Measurements from ENCODE around the gene BCHE. TPM values are rescaled to one million over a fixed set of nuclear protein-coding genes. Genes with fewer than 3 reads are reported as not detected.

BCHE gene
- total RNA-seq, 2 donors from 2014 or later = not detected

GRCh38 chr3:165805946-165806561 is 31.2 kb downstream of the BCHE start:
- no peak overlapping the region for H3K4me3 Mint-ChIP-seq
- H3K9me3 ChIP-seq (ENCODE audit: control insufficient read depth, low read length, poor library complexity, severe bottlenecking) = no peaks in the 10 kb centered on the region
- DNase-seq = no peak
- H3K36me3 Mint-ChIP-seq (ENCODE audit: low read depth) = no peaks in the 10 kb centered on the region
- H3K4me1 Mint-ChIP-seq = no peaks in the 10 kb centered on the region
- no peak overlapping the region for H3K27ac Mint-ChIP-seq
- no peaks in the 10 kb centered on the region for H3K27me3 Mint-ChIP-seq
- ATAC-seq = no peak

GRCh38 chr3:165803471-165803870 is 33.8 kb downstream of the BCHE start:
- H3K36me3 Mint-ChIP-seq (ENCODE audit: low read depth) = no peaks in the 10 kb centered on the region
- H3K4me1 Mint-ChIP-seq = no peaks in the 10 kb centered on the region
- H3K9me3 ChIP-seq (ENCODE audit: control insufficient read depth, low read length, poor library complexity, severe bottlenecking) = no peaks in the 10 kb centered on the region
- no peak overlapping the region for H3K4me3 Mint-ChIP-seq
- no peaks in the 10 kb centered on the region for H3K27me3 Mint-ChIP-seq
- DNase-seq (no peak), ATAC-seq (no peak)
- no peak overlapping the region for H3K27ac Mint-ChIP-seq

GRCh38 chr3:165800970-165801369 is 36.3 kb downstream of the BCHE start:
- H3K27ac Mint-ChIP-seq = no peak overlapping the region
- no peaks in the 10 kb centered on the region for H3K27me3 Mint-ChIP-seq
- H3K9me3 ChIP-seq (ENCODE audit: control insufficient read depth, low read length, poor library complexity, severe bottlenecking) = no peaks in the 10 kb centered on the region
- H3K4me3 Mint-ChIP-seq = no peak overlapping the region
- DNase-seq = no peak
- no peaks in the 10 kb centered on the region for H3K4me1 Mint-ChIP-seq
- ATAC-seq = no peak
- H3K36me3 Mint-ChIP-seq (ENCODE audit: low read depth) = no peaks in the 10 kb centered on the region

- H3K4me1 Mint-ChIP-seq = no peaks in the 10 kb centered on the region
- DNase-seq = no peak
- no peaks in the 10 kb centered on the region for H3K36me3 Mint-ChIP-seq (ENCODE audit: low read depth)
These were observed 38.2 kb downstream of the BCHE start for GRCh38 chr3:165799026-165799425.

GRCh38 chr3:165797551-165797950 is 39.7 kb downstream of the BCHE start:
- Mint-ChIP-seq H3K27ac (no peak overlapping the region), H3K4me3 (no peak overlapping the region), H3K4me1 (no peaks in the 10 kb centered on the region), H3K36me3 (ENCODE audit: low read depth) (no peaks in the 10 kb centered on the region), H3K27me3 (no peaks in the 10 kb centered on the region)
- H3K9me3 ChIP-seq (ENCODE audit: control insufficient read depth, low read length, poor library complexity, severe bottlenecking) = no peaks in the 10 kb centered on the region
- ATAC-seq (no peak), DNase-seq (no peak)

More at GRCh38 chr3:165799026-165799425, 38.2 kb downstream of the BCHE start:
- no peak overlapping the region for H3K4me3 Mint-ChIP-seq
- no peak overlapping the region for H3K27ac Mint-ChIP-seq
- H3K27me3 Mint-ChIP-seq = no peaks in the 10 kb centered on the region
- H3K9me3 ChIP-seq (ENCODE audit: control insufficient read depth, low read length, poor library complexity, severe bottlenecking) = no peaks in the 10 kb centered on the region
- ATAC-seq = no peak

- no peak for ATAC-seq
- no peaks in the 10 kb centered on the region for H3K4me1 Mint-ChIP-seq
- H3K4me3 Mint-ChIP-seq = no peak overlapping the region
These were observed 40.5 kb downstream of the BCHE start for GRCh38 chr3:165796701-165797100.

GRCh38 chr3:165788531-165788930 is 48.7 kb downstream of the BCHE start:
- no peaks in the 10 kb centered on the region for H3K4me1 Mint-ChIP-seq
- no peak for ATAC-seq
- no peak for DNase-seq
- H3K36me3 Mint-ChIP-seq (ENCODE audit: low read depth) = no peaks in the 10 kb centered on the region
- H3K27ac Mint-ChIP-seq = no peak overlapping the region
- H3K9me3 ChIP-seq (ENCODE audit: control insufficient read depth, low read length, poor library complexity, severe bottlenecking) = no peaks in the 10 kb centered on the region
- no peak overlapping the region for H3K4me3 Mint-ChIP-seq
- H3K27me3 Mint-ChIP-seq = no peaks in the 10 kb centered on the region

More at GRCh38 chr3:165796701-165797100, 40.5 kb downstream of the BCHE start:
- H3K9me3 ChIP-seq (ENCODE audit: control insufficient read depth, low read length, poor library complexity, severe bottlenecking) = no peaks in the 10 kb centered on the region
- Mint-ChIP-seq H3K27ac (no peak overlapping the region), H3K27me3 (no peaks in the 10 kb centered on the region), H3K36me3 (ENCODE audit: low read depth) (no peaks in the 10 kb centered on the region)
- DNase-seq = no peak

GRCh38 chr3:165786013-165786412 is 51.2 kb downstream of the BCHE start:
- Mint-ChIP-seq H3K27me3 (no peaks in the 10 kb centered on the region), H3K27ac (no peak overlapping the region), H3K4me1 (no peaks in the 10 kb centered on the region), H3K4me3 (no peak overlapping the region), H3K36me3 (ENCODE audit: low read depth) (no peaks in the 10 kb centered on the region)
- ATAC-seq (no peak), DNase-seq (no peak)
- H3K9me3 ChIP-seq (ENCODE audit: control insufficient read depth, low read length, poor library complexity, severe bottlenecking) = no peaks in the 10 kb centered on the region

GRCh38 chr3:165784337-165784736 is 52.9 kb downstream of the BCHE start:
- H3K27me3 Mint-ChIP-seq = no peaks in the 10 kb centered on the region
- H3K4me1 Mint-ChIP-seq = no peaks in the 10 kb centered on the region
- no peaks in the 10 kb centered on the region for H3K9me3 ChIP-seq (ENCODE audit: control insufficient read depth, low read length, poor library complexity, severe bottlenecking)
- no peaks in the 10 kb centered on the region for H3K36me3 Mint-ChIP-seq (ENCODE audit: low read depth)
- DNase-seq (no peak), ATAC-seq (no peak)
- no peak overlapping the region for H3K27ac Mint-ChIP-seq
- no peak overlapping the region for H3K4me3 Mint-ChIP-seq

- ATAC-seq (no peak), DNase-seq (no peak)
- H3K9me3 ChIP-seq (ENCODE audit: control insufficient read depth, low read length, poor library complexity, severe bottlenecking) = no peaks in the 10 kb centered on the region
- Mint-ChIP-seq H3K36me3 (ENCODE audit: low read depth) (no peaks in the 10 kb centered on the region), H3K27ac (no peak overlapping the region), H3K27me3 (no peaks in the 10 kb centered on the region), H3K4me3 (no peak overlapping the region), H3K4me1 (no peaks in the 10 kb centered on the region)
These were observed 53.8 kb downstream of the BCHE start for GRCh38 chr3:165783383-165783782.

- Mint-ChIP-seq H3K4me1 (no peaks in the 10 kb centered on the region), H3K36me3 (ENCODE audit: low read depth) (no peaks in the 10 kb centered on the region), H3K27me3 (no peaks in the 10 kb centered on the region), H3K4me3 (no peak overlapping the region), H3K27ac (no peak overlapping the region)
- H3K9me3 ChIP-seq (ENCODE audit: control insufficient read depth, low read length, poor library complexity, severe bottlenecking) = no peaks in the 10 kb centered on the region
- no peak for ATAC-seq
- no peak for DNase-seq
These were observed 58.3 kb downstream of the BCHE start for GRCh38 chr3:165778891-165779290.

GRCh38 chr3:165778456-165778855 is 58.8 kb downstream of the BCHE start:
- no peaks in the 10 kb centered on the region for H3K9me3 ChIP-seq (ENCODE audit: control insufficient read depth, low read length, poor library complexity, severe bottlenecking)
- ATAC-seq = no peak
- no peaks in the 10 kb centered on the region for H3K4me1 Mint-ChIP-seq
- no peaks in the 10 kb centered on the region for H3K27me3 Mint-ChIP-seq
- no peak for DNase-seq
- no peak overlapping the region for H3K27ac Mint-ChIP-seq
- H3K36me3 Mint-ChIP-seq (ENCODE audit: low read depth) = no peaks in the 10 kb centered on the region
- no peak overlapping the region for H3K4me3 Mint-ChIP-seq

- H3K9me3 ChIP-seq (ENCODE audit: control insufficient read depth, low read length, poor library complexity, severe bottlenecking) = no peaks in the 10 kb centered on the region
- Mint-ChIP-seq H3K36me3 (ENCODE audit: low read depth) (no peaks in the 10 kb centered on the region), H3K27ac (no peak overlapping the region), H3K4me3 (no peak overlapping the region), H3K27me3 (no peaks in the 10 kb centered on the region), H3K4me1 (no peaks in the 10 kb centered on the region)
- ATAC-seq (no peak), DNase-seq (no peak)
These were observed 61.4 kb downstream of the BCHE start for GRCh38 chr3:165775824-165776223.

GRCh38 chr3:165770781-165771180 is 66.4 kb downstream of the BCHE start:
- ATAC-seq = no peak
- Mint-ChIP-seq H3K27ac (no peak overlapping the region), H3K36me3 (ENCODE audit: low read depth) (no peaks in the 10 kb centered on the region), H3K4me1 (no peaks in the 10 kb centered on the region), H3K4me3 (no peak overlapping the region), H3K27me3 (no peaks in the 10 kb centered on the region)
- H3K9me3 ChIP-seq (ENCODE audit: control insufficient read depth, low read length, poor library complexity, severe bottlenecking) = no peaks in the 10 kb centered on the region
- DNase-seq = no peak

Measured in T-helper 17 cell (primary cell).